NCI-H1048 (cell line): ENCODE measurements around the gene IFIH1.

Experiments used
- DNase-seq: peaks from one replicate; lab custom pipeline; 2025; lab: John Stamatoyannopoulos, UW

IFIH1 gene

GRCh38 chr2:162308747-162309503 lies 9.6 kb downstream of the IFIH1 start:
- DNase-seq, result no peak

GRCh38 chr2:162305901-162306300 lies 12.6 kb downstream of the IFIH1 start:
- no peak for DNase-seq

GRCh38 chr2:162301877-162302276 lies 16.6 kb downstream of the IFIH1 start:
- DNase-seq, result no peak

DNA sequence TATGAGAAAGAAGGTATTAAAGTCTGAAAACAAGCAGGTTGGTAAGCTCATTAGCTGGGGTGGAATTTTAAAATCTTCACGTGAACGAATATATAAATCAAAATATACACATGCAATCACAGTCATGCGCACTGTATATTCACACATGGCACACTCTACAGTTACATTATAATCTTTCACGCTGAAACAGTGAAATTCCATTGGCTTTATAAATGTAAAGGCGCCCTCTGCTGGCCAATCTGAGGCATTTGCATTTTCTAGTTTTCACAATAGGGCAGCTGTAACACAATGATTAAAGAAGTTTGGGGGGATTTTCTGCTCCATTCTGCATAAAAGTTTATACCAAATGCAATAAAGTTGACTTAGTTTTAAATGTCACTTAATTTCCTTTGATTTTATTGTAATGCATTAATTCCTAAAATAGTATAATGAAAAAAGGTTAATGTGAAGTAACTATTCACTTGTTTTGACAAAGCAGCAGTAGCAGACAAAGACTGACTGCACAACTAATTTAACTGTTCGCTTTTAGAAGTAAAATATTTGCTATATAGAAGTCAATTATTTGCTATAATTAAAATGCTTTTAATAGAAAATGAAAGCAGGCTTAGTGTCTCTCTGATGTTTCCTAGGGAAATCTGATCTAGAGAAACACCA lies 17.2 kb downstream of the IFIH1 start:
- peak; percentile 27 for DNase-seq

DNA sequence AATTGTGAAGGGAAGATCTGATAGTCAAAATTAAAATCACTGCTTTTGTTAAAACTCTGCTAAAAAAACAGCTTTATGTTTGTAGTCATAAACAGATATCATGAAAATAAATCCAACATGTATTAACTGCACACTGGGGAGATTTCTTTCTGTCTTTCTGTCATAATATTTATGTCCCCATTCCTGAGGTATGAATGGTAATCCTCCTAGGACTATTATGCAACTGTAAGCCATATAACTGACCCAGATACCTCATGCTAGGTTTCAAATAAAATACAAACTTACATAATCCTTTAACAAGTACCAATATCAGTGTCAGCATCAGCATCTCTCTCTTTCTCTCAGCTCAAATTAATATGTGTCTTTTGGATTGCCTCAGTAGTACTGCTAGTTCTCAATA lies 18.2 kb downstream of the IFIH1 start:
- no peak for DNase-seq

DNA sequence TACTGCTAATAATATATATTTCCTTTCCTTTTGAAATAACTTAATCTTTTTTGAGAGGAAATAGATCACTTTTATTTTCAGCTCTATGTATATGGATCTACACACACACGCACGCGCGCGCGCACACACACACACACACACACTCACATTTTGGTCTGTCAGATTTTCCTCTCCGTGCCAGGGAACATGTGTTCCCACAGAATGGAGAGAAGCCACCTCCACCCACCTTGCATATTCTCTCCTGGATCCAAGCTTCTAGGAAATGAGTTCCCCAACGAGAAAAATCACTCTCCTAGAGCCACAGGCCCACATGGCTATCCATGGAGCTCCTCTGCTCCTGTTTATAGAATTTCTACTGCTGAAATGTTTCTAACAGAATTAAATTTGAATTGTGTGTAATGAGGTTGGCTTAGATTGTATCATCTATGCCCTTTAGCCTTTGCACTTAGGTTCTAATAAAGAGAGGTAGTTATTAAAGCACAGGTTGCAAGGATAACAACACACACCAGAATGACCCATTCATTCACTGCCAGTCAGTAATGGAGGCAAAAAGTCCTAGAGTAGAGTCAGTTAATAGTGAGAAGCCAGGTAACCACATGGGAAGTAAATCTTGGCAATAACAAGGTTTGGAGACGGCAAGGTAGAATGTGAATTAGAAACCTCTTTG lies 19.7 kb downstream of the IFIH1 start:
- DNase-seq, result no peak

GRCh38 chr2:162297925-162298552 lies 20.4 kb downstream of the IFIH1 start:
- DNase-seq, result peak; percentile 16

GRCh38 chr2:162295009-162295408 lies 23.5 kb downstream of the IFIH1 start:
- DNase-seq, result no peak

DNA sequence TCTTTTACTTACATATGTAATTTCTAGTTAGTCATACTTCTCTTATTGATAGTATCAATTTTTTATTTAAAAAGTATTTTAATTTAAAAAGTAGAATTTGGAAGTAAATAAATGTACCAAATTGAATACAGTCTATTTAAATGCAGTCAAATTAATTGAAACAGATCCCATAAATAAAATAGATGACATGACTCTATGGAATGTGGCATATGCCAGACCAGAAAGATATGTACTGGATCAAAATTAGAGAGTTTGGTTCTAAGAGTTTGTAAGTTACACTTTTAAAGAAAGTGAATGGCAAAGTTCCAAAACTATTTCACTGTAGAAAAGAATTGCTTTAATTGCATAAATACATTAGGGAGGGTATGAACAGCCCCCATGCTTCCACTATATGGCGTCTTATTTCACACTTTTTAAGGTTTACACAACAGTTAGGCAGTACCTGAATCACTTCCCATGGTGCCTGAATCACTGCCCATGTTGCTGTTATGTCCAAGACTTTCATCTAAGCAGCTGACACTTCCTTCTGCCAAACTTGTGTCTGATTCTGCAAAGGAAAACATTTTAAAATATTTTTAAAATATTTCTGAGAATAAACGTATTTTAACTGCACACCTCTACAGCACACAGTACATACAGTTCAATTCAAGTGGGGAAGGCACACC lies 25.2 kb downstream of the IFIH1 start:
- no peak for DNase-seq

- no peak for DNase-seq
These were observed 26.7 kb downstream of the IFIH1 start for GRCh38 chr2:162291748-162292147.

- no peak for DNase-seq
These were observed 35.6 kb downstream of the IFIH1 start for GRCh38 chr2:162282765-162283425.

- DNase-seq, result no peak
These were observed 37.8 kb downstream of the IFIH1 start for GRCh38 chr2:162280654-162281053.

DNA sequence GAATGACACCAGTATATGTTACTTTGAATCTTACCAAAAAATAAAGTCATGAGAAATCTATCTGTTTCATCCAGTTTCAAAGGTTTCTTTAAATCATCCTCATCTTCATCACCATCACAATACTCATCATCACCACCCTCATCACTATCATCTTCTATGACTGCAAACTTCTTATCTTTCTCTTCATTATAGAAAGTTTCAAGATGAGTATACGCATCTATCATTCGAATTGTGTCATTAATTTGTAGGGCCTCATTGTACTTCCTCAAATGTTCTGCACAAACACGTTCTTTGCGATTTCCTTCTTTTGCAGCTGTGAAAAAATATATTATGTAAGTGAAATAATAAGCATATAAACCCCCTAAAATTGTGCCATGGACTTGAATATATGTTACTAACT lies 41.1 kb downstream of the IFIH1 start:
- no peak for DNase-seq

GRCh38 chr2:162267996-162268395 lies 50.5 kb downstream of the IFIH1 start:
- DNase-seq, result no peak

GRCh38 chr2:162267496-162267895 lies 51.0 kb downstream of the IFIH1 start:
- DNase-seq, result no peak

DNA sequence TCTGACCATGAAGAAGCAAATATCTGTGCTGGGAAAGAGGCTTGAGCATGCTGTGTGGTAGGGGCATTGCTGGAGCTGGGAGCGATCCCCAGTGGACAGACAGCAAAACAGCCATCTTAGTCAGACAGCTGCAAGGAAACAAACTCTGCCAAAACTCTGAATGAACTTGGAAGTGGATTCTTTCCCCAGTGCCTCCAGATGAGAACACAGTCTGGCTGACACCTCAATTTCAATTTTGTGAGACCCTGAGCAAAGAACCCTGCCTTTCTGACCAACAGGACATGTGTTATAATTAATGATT lies 52.1 kb downstream of the IFIH1 start:
- DNase-seq, result no peak

DNA sequence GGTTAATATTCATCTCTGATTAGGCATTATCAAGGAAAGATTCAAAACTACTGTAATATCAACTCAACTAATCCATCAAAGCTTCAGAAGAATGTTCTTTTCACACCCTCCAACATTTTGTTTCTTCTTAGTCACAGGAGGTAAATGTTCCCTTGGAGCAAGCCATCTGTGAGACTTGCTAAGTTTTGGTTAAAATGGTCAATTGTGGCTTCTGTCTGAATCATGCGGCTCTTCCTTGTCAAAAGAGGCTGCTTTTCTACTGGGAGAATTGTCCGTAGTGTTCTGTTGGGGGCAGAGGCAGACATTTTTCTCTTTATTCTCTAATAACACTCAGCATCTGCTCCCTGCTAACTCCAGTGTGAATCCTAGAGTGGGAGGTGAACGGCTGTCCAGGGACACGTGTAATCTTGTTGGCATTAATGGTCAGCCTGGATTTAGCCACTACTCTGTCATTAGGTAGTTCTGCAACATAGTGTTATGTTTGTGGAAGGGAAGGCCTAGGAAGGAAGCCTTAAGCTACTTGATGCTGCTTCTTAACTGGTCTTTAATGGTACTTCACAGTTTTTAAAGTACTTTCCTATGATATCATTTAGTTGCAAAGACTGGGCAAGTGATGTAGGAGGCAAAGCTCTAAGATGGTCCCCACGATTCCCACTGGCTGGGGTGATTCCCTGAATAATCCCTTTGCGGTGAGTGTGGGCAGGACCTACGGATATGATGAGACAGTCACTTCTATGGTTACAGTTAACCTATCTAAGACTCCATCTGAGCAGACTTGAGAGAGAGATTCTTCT lies 52.6 kb downstream of the IFIH1 start:
- no peak for DNase-seq

- DNase-seq, result no peak
These were observed 57.2 kb downstream of the IFIH1 start for GRCh38 chr2:162261032-162261945.

DNA sequence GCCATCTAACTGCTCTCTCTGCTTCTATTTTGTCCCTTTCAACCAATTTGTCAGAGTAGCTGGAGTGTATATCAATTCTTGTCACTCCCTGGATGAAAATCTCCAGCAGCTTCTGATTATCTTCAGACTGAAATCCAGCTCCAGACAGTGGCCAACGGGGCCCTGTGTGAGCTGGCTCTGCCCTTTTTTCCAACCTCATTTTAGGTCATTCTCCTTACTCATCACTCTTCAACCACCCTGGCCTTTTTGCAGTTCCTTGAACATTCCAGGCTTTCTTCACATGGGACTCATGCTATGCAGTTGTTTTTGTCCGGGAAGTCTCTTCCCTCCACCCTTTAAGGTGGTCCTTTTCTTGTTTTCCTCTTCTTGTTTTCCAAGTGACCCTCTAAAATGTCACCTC lies 59.8 kb downstream of the IFIH1 start:
- no peak for DNase-seq

DNA sequence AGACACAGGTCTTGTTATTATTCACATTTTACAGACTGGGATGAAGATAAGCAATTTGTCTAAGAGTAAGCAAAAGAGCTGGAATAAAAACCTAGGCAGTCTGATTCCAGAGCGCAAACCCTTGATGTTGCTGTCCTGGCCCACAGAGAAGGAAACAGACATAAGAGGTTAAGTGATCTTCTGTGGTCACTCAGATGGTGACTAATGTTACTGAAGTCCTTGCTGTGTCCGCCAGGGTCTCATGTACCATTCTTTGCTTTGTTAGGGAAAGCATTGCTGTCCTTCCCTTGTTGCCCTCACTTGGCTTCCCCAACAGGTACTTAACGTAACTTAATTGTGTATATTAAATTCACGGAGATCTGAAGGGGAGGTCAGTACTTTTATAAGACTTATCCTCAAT lies 60.3 kb downstream of the IFIH1 start:
- no peak for DNase-seq
